Cardiac muscle cell (in vitro differentiated cells and primary cell): ENCODE results near the gene RPRML. TPM values are rescaled to one million over a fixed set of nuclear protein-coding genes. Genes with fewer than 3 reads are reported as not detected.
"Not testable (repeated sequence)": the region's sequence is repeated elsewhere in the genome, so short reads cannot be mapped to it uniquely, and the experiment has no call there.

ENCODE experiments used
- DNase-seq, 2 donors: peaks; one replicate each; pipeline versions ENCODE4 v3.0.0 to v3.0.0-alpha.2; 2010 to 2017; ENCODE audit warnings: low read depth in 1 of 2, low spot score in 1 of 2
- H3K27ac ChIP-seq: fragments of 200-600 bp; sonication (generic); 2 replicates; pipeline ENCODE4 v1.5.1; 2016
- H3K27me3 ChIP-seq: fragments of 200-600 bp; sonication (generic); 2 replicates; pipeline ENCODE4 v1.6.0; 2016; ENCODE audit warnings: control low read depth
- H3K36me3 ChIP-seq: fragments of 200-600 bp; sonication (generic); 2 replicates; pipeline ENCODE4 v1.5.1; 2016; ENCODE audit warnings: control low read depth
- H3K4me1 ChIP-seq: fragments of 200-600 bp; sonication (generic); 2 replicates; pipeline ENCODE4 v1.8.1; 2017; ENCODE audit warnings: low read depth, mild to moderate bottlenecking, mixed run types
- H3K4me3 ChIP-seq: fragments of 200-600 bp; sonication (generic); 2 replicates; pipeline ENCODE4 v1.5.1; 2016; ENCODE audit warnings: mild to moderate bottlenecking
- H3K9me3 ChIP-seq: fragments of 200-600 bp; sonication (generic); 2 replicates; pipeline ENCODE4 v1.5.1; 2017; ENCODE audit warnings: low read depth, mild to moderate bottlenecking, control low read depth
- CTCF ChIP-seq: IDR thresholded peaks from 2 replicates; pipeline ENCODE4 v1.5.1; 2012; ENCODE audit warnings: low read depth, mild to moderate bottlenecking, low read length
- polyA plus RNA-seq: library from polyadenylated mRNA; unstranded; fragments of >200 nt; fragmentation: Nextera tagmentation; extraction: Ambion mirVana; gene quantifications from 2 replicates; pipeline ENCODE4 v1.2.1, GENCODE V29; 2016
- total RNA-seq: library from RNA; depleted of rRNA; stranded (reverse); fragments of >200 nt; gene quantifications from 2 replicates; pipeline ENCODE4 v1.2.3, GENCODE V29; 2016

RPRML gene
- total RNA-seq (not detected in 2 replicates), polyA plus RNA-seq (not detected in 2 replicates)

- H3K27me3 ChIP-seq: peaks cover 57% of the 10 kb centered on the region
- H3K4me1 ChIP-seq: peaks cover 12% of the 10 kb centered on the region
- peak within 1 kb of the TSS; percentile 46 for H3K4me3 ChIP-seq
- peak; percentile 35 to 61 for DNase-seq
- H3K36me3 ChIP-seq: no peaks in the 10 kb centered on the region
- no peak for TF ChIP-seq CTCF
- H3K27ac ChIP-seq: no peak within 1 kb of the TSS
- no peaks in the 10 kb centered on the region for H3K9me3 ChIP-seq
Observed at GRCh38 chr17:46979147-46979863, at the start of gene RPRML. Gene RPRML, minus strand, starts transcription at chr17:46979253. Its CDS starts 246 bp downstream, at chr17:46979007.

- not testable (repeated sequence) for H3K4me3 ChIP-seq, H3K27ac ChIP-seq, H3K27me3 ChIP-seq, H3K9me3 ChIP-seq, DNase-seq, H3K36me3 ChIP-seq, H3K4me1 ChIP-seq
Observed at GRCh38 chr17:47016966-47017365, 37.9 kb upstream of the RPRML start.

- no peak overlapping the region for H3K27ac ChIP-seq
- H3K9me3 ChIP-seq: no peaks in the 10 kb centered on the region
- no peak for TF ChIP-seq CTCF
- no peaks in the 10 kb centered on the region for H3K27me3 ChIP-seq
- DNase-seq: no peak
- no peak overlapping the region for H3K4me3 ChIP-seq
- H3K4me1 ChIP-seq: no peaks in the 10 kb centered on the region
- H3K36me3 ChIP-seq: no peaks in the 10 kb centered on the region
Observed at GRCh38 chr17:47013341-47013740, 34.3 kb upstream of the RPRML start.

GRCh38 chr17:47012457-47012856 lies 33.4 kb upstream of the RPRML start:
- Histone ChIP-seq H3K4me1 (no peaks in the 10 kb centered on the region), H3K27ac (no peak overlapping the region), H3K27me3 (no peaks in the 10 kb centered on the region), H3K9me3 (no peaks in the 10 kb centered on the region), H3K4me3 (no peak overlapping the region), H3K36me3 (no peaks in the 10 kb centered on the region)
- DNase-seq: no peak
- TF ChIP-seq CTCF: no peak

GRCh38 chr17:47009759-47010594 lies 30.9 kb upstream of the RPRML start:
- H3K4me1 ChIP-seq: no peaks in the 10 kb centered on the region
- H3K27me3 ChIP-seq: no peaks in the 10 kb centered on the region
- no peaks in the 10 kb centered on the region for H3K36me3 ChIP-seq
- H3K27ac ChIP-seq: no peak overlapping the region
- no peak for DNase-seq
- no peaks in the 10 kb centered on the region for H3K9me3 ChIP-seq
- TF ChIP-seq CTCF: no peak
- H3K4me3 ChIP-seq: no peak overlapping the region

- Histone ChIP-seq H3K4me1 (no peaks in the 10 kb centered on the region), H3K4me3 (no peak overlapping the region), H3K27ac (no peak overlapping the region), H3K9me3 (no peaks in the 10 kb centered on the region), H3K27me3 (no peaks in the 10 kb centered on the region), H3K36me3 (no peaks in the 10 kb centered on the region)
- no peak for TF ChIP-seq CTCF
- no peak for DNase-seq
Observed at GRCh38 chr17:47004906-47005305, 25.9 kb upstream of the RPRML start.

- H3K4me1 ChIP-seq, H3K9me3 ChIP-seq, H3K4me3 ChIP-seq, H3K36me3 ChIP-seq, H3K27me3 ChIP-seq, H3K27ac ChIP-seq, DNase-seq: not testable (repeated sequence)
Observed at GRCh38 chr17:47003864-47004263, 24.8 kb upstream of the RPRML start.
